DLD1 (cell line): Measurements from ENCODE around the gene PREX1.

Experiments
- in situ Hi-C: cut with HindIII; loops from 2 replicates; pipeline ENCODE4 v1.10.0; 2017; ENCODE audit warnings: low sequenced_read_pairs

Gene PREX1

DNA sequence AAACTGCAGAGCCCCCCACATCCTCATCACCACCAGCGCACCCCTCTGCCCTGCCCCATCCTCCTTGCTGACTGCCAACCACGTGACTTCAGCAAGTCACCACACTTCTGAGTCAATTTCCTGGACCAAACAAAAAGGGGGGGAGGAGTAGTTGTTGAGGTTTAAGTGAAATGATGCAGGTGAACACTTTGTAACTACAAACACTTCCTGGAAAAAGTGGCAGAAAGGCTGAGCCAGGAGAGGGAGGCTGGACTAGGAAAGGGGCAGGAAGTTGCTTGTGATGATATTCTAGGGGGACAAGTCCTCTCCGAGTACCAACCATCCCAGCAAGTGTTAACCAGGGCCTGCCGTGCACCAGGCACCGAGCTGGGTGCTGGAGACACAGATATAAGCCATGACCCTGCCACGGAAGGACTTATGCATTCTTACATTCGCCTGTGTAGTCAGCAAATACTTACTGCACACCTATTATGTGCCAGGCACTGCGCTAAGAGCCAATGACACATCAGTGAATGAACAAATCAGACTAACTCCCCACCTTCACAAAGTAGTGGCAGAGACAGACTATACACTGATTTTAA lies 67.3 kb downstream of the PREX1 start:
- in situ Hi-C loops = loop anchor here (25.0 kb wide), 1 partner anchor 127 kb away; no protein-coding TSS in a partner anchor

DNA sequence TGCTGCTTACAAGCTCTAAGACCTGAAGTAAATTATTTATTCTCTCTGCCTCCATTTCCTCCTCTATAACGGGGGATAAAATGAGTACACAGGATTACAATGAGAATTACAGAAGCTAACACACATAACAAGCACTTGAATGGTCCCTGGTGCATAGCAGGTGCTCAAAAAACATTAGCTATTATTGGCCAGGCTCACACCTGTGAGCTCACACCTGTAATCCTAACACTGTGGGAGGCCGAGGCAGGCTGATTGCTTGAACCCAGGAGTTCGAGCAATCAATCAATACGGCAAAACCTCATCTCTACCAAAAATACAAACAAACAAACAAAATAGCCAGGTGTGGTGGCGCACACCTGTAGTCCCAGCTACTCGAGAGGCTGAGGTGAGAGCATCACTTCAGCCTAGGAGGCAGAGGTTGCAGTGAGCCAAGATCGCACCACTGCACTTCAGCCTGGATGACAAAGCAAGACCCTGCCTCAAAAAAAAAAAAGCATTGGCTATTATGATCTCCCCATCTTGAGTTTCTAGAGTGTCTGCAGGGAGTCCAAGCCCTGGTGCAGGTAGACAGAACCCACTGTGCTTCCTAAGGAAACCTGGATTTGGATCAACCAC lies 68.1 kb downstream of the PREX1 start:
- in situ Hi-C loops = loop anchor here (25.0 kb wide), 1 partner anchor 128 kb away; no protein-coding TSS in a partner anchor

DNA sequence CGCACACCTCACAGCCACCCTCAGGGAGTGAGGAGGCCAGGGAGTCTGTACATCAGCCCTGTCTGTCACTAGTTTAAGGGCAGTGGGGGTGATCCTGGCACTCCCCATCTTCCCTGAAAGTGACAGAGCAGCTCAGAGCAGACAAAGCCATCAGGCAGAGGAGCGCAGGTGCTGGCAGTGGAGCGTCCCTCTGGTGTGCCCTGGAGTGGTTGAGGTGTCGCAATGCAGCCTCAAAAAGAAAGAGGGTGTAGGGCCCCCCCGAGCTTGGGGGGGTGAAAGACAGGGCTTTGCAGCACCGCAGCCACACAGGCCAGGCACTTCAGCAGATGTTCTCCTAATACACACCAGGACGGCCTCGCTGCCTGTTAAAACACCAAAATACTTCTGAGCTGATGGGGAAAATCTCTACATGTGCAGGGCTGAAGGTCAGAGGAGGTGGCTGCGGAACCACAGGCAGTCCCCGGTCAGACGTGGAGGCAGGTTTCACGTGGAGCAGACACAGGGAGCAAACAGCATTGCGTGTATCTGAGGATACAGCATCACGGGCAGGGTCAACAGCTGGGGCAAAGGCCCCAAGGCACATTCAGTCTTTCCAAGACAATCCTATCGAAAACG lies 69.5 kb downstream of the PREX1 start:
- in situ Hi-C loops = loop anchor here (25.0 kb wide), 1 partner anchor 129 kb away; no protein-coding TSS in a partner anchor

DNA sequence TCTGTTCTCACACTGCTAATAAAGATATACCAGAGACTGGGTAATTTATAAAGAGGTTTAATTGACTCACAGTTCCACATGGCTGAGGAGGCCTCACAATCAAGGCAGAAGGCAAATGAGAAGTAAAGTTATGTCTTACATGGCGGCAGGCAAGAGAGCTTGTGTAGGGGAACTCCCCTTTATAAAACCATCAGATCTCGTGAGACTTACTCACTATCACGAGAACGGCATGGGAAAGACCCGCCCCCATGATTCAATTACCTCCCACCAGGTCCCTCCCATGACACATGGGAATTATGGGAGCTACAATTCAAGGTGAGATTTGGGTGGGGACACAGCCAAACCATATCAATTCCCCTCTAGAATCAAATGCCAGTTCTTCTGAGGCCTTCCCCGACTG lies 71.0 kb downstream of the PREX1 start:
- in situ Hi-C loops = loop anchor here (25.0 kb wide), 1 partner anchor 131 kb away; no protein-coding TSS in a partner anchor

DNA sequence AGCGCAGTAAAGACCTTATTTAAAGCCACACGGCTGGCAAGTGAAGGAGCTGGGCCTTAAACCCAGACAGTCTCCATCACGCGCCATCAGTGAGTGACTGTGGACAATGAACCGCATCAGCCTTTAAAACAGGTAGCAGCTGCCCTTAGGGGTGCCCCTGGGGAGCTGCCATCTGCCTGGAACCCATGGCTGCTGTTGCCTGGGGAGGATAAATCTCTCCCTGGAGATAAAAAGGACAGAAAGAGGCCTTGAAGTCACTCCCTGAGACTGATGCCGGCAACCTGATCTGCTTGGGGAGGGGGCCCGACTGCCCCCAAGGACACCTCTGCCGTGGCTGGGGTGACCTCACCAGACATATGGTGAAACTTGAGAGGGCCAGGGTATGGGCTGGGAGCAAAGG lies 73.5 kb downstream of the PREX1 start:
- in situ Hi-C loops = loop anchor here (25.0 kb wide), 1 partner anchor 133 kb away; no protein-coding TSS in a partner anchor

DNA sequence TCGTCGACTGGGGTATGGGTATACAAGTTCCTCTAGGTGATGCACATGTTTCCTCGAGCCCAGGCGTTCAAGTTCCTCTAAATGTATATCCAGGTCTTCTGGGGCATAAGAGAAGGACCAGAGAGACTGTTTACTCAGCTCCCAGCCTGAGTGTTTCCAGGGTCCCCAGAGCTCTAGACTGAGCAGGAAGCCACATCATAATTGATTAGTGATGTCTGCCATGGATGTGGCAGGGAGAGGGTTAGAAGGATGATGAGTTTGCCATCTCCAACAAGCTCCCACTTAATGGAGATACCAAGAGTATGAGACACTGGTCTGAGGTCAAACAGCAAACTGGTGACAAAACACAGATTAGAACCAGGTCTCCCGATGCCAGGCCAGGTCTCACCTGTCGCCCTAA lies 74.8 kb downstream of the PREX1 start:
- in situ Hi-C loops = loop anchor here (25.0 kb wide), 1 partner anchor 134 kb away; no protein-coding TSS in a partner anchor

DNA sequence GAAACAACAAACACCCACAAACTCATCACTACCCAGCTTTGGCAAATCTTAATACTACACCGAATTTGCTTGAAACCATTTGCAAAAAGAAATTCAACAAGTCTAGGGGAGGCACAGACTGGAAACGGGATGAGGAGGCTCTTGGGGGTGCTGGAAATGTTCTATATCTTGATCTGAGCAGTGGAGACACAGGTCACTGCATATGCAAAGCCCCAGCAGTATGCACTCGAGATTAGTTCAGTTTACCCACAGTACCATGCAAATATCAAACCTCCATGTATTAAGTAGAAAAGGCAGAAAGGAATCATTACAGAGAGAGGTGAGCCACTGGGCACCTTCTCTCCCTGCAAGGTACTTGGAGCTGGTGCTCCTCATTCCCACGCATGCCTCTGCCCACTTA lies 75.9 kb downstream of the PREX1 start:
- in situ Hi-C loops = loop anchor here (25.0 kb wide), 1 partner anchor 135 kb away; no protein-coding TSS in a partner anchor

DNA sequence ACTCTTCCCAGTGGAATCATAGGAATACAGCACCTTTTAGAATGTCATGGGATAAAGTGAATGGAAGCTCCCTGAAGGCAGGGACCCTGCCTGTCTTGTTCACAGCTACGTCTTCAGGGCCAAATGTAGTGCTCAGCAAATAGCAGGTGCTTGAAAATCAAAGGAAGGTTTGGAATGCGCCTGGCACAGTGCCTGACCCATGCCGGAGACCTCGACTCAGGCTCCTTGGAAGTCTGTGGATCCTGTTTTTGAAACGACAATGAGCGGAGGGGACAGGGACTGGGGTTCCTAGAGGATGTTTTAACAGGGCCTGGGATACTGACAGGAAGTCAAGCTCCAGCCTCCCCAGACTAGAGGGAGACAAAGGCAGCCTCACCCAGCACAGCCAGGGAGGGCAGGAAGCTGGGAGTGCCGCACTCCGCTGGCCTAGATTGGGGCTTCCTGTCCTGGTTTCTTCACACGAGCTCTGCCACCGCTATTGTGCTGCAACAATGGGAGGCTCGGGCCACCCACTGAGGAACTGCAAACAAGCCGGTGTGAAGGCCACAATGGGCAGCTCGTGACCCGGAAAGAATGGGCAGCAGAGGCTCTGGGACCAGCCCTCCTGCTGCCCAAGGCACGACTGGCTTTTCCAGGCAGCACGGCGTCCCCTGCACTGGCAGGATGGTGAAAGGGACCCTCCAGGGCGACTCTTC lies 76.7 kb downstream of the PREX1 start:
- in situ Hi-C loops = loop anchor here (25.0 kb wide), 1 partner anchor 136 kb away; no protein-coding TSS in a partner anchor

DNA sequence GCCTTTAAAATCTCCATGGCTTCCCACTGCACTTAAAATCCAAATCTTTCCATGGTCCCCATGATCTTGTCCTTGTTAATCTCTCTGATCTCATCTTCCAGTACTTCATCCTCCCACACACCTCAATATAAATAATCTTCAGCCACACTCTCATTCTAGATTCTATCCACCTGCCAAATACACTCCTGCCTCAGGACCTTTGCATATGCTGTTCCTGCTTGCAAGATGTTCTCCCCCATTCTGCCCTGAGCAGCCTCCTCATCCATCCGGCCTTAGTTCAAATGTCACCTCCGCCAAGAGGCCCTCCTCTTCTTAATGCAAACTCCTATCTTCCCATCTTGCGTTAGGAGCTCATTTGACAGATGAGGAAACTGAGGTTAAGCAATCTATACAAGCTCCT lies 77.4 kb downstream of the PREX1 start:
- in situ Hi-C loops = loop anchor here (25.0 kb wide), 1 partner anchor 137 kb away; no protein-coding TSS in a partner anchor

DNA sequence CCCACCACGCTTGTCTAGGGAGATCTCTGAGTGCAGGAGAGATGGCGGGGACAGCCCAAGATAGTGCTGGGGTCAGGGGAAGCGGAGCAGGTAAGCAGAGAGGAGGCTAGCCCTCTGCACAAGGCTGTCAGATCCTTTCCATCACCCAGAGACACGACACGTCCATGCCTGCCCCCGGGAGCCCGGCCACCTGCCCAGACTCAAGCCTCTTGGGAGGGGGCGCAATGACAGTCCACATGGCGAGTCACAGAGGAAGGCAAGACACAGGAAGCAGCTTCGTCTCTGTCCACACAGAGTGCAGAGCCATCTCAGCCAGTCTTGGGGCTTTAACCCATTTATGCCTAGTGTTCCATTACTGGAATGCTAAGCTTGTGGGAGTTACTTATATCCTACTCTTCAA lies 78.4 kb downstream of the PREX1 start:
- in situ Hi-C loops = no loop called here

DNA sequence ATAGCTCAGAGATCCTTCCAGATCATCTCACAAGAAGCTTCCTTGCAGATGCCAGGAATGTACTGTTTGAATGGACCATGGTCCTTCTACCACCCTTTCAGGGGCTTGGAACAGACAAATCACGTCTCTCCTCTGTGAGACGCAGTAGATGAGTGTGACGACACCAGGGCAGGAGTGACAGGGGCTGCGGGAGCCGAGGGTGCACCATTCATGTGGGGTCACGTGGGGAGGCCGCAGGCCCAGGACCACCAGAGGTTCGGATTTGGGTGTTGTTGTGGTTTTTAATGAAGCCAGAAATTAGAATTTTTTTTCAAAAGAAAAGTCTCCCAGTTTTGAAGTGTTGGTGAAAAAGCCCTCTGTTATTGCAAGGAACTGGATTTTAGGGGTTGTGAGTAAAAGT lies 79.2 kb downstream of the PREX1 start:
- in situ Hi-C loops = no loop called here

DNA sequence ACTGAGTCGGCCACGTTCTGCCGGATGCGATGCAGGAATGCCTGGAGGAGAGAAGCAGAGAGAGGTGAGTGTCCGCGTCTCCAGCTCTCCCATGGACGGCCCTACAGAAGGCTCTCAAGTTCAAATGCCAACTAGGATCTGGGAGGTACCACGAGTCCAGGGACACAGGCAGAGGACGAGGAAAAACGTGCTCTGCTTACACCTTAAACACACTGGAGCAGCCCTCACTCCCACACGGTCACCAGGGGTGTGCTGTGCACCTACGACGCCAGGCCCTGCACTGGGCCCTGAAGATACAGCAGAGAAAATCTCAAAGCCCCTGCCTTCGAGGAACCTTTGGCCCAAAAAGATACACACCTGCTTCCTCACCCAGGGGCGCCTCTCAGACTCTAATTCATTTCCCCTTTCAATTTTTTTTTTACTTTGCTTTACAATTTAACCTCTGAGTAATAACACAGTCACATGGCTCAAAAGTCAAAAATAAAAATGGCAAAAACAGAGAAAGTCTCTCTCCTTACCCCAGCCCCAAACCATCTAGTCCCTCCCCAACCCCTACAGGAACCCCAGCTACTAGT lies 79.9 kb downstream of the PREX1 start:
- in situ Hi-C loops = no loop called here

DNA sequence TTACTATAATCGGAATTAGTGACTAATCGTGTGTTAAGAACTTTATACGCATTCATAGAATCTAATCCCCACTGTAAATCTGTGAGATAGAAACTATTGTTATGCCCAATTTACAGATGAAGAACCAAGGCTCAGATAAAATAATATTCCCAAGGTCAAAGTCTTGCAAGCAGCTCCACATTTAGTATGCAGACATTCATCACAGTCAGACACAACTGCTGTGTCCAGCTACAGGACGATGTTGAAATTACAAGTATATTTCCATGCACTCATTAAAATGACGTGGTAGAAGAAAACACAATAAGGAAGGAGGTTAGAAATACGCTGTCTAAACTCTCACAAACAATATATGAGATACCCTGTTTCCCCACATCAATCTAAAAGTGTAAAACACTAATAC lies 82.5 kb downstream of the PREX1 start:
- in situ Hi-C loops = no loop called here

DNA sequence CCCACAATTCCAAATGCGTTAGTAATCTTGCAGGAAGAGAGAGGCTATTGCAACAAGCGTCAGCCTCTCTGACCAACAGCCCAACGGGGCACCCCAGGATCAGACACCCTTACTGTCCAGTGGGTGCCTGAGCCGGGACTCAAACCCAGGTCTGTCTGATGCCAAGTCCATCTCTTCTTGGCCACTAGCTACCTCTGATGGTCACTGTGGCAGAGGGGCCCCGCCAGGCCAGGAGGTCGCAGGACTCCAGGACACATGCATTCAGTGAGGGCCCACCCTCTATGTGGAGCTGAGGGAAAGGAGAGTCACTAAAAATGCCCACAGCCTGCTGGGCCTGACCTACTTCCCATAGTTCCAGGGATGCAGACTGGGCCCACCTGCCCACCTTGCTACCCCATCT lies 83.3 kb downstream of the PREX1 start:
- in situ Hi-C loops = no loop called here

DNA sequence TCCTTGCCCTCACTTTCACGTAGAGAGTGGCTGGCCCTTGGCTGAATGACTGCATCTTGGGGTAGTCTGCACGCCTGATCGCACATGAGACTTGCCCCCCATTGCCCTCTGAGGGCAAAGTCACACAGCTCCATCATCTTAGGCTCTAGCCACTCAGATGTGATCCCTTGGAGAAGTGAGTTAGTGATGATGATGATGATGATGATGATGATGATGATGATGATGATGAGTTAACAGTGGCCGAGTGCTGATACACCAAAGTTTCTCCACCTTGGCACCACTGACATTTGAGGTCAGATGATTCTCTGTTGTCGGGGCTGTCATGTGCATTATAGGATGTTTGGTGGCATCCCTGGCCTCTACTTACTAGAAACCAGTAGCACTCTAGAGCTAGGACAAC lies 84.0 kb downstream of the PREX1 start:
- in situ Hi-C loops = no loop called here

DNA sequence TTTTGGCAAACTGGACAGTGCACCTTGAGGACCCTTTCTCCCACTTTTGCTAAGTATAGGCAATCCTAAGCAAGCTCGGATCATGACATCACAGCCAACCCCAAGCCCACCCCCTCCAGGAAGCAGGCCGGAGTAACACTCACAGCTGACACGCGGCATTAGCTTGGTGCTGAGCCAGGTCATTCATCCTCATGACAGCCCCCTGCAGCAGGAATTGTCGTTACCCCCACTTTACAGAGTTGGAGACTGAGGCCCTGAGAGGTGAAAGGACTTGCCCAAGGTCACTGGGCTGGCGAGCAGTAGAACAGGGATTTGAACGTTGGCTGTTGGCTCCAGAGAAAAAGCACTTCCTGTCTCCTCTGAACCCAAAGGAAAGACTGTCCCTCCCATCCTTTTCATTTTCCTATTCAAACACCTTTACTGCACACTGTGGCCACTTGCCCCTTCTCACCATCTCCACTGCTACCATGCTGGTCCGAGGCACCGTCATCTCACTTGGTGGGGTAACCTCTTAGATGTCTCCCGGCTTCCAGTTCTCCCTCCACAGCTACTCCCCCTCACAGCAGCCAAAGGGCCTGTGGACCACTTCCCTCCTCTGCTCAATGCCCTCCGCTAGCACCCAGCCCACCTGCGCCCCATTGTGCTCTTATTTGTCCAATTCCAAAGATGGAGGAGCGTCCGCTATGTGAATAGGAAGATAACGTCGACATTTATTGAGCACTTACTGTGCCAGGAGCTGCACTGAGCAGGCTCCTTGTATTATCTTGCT lies 84.7 kb downstream of the PREX1 start:
- in situ Hi-C loops = no loop called here

DNA sequence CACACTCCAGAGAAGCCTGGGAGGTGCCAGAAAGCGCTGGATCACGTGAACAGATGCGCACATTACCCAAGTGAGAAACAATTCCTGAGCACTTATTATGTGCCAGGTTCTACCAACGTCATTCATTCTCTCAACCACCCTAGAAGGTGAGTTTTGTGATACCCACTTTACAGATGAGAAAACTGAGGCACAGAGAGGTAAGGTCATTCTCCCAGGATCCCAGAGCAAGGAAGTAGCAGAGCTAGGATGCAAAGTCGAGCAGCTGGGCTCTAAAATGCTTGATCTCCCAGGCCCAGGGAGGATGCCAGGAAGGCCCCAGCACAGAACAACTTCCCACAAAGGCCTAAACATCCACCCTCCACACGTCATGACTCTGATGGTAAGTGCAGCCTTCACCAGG lies 85.6 kb downstream of the PREX1 start:
- in situ Hi-C loops = no loop called here

DNA sequence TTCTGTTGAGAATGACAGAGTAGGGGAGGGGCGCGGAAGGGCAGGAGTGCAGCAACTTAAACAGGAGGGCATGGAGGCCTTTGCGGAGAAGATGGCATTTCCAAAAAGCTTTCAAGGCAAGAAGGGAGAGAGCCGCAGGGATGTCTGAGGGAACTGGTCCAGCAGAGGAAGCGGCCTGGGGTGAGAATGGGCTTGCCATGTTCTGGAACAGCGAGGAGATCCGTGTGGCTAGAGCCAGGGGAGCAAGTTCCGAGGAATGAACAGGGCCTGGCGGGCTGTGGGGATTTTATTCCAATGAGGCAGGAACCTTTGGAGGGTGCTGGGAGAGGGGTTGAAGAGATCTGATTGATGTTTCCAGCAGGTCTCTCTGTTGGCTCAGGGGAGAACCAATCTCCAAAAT lies 86.1 kb downstream of the PREX1 start:
- in situ Hi-C loops = no loop called here

DNA sequence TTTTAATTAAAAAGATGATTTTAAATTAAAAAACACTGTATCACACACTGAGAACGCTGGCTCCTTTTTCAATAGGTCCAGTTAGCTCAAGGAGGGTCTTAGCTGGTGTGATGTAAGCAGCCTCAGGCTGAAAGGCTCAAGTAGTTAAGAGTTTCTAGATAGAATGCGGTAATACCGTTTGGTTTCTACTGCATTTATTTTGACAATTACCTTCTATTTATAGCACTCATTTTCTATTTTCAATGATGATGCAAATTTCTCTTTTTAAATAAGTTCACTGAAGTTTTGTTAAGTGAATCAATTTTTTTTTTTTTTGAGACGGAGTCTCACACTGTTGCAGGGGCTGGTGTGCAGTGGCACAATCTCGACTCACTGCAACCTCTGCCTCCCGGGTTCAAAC lies 87.1 kb downstream of the PREX1 start:
- in situ Hi-C loops = no loop called here

DNA sequence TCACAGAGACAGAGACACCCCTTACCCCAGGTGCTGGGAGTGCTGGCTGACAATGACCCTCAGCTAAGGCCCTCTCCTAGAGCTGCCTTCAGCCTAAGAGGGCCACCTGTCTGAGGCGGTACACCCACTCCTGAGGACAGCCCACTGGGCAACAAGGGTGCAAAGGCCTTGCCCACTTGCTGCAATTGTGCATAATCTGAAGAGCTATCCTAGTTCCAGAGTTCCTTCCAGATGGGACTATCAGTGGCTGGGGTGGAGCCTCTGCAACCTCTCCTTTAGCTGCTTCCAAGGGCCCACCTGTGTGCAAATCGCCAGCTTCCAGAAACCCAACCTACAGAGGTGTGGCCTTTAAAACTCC lies 87.5 kb downstream of the PREX1 start:
- in situ Hi-C loops = no loop called here
